UCSD-AML1 (cell line): Measurements from ENCODE around the gene IGSF9B.

Experiments used
- DNase-seq: peaks from one replicate; lab custom pipeline; 2025; ENCODE audit not compliant: unreplicated experiment; lab: John Stamatoyannopoulos, UW

Gene IGSF9B

GRCh38 chr11:133940034-133940433 is 16.7 kb downstream of the IGSF9B start:
- no peak for DNase-seq

GRCh38 chr11:133939558-133939957 is 17.2 kb downstream of the IGSF9B start:
- no peak for DNase-seq

GRCh38 chr11:133938166-133938565 is 18.6 kb downstream of the IGSF9B start:
- DNase-seq: no peak

GRCh38 chr11:133937468-133937867 is 19.3 kb downstream of the IGSF9B start:
- DNase-seq: no peak

GRCh38 chr11:133937015-133937414 is 19.8 kb downstream of the IGSF9B start:
- no peak for DNase-seq

- no peak for DNase-seq
These were observed 20.2 kb downstream of the IGSF9B start for GRCh38 chr11:133936592-133936991.

GRCh38 chr11:133936136-133936535 is 20.6 kb downstream of the IGSF9B start:
- peak; percentile 79 for DNase-seq

GRCh38 chr11:133935551-133935910 is 21.2 kb downstream of the IGSF9B start:
- DNase-seq: no peak

- DNase-seq: peak; percentile 49
These were observed 21.9 kb downstream of the IGSF9B start for GRCh38 chr11:133934599-133935550.

- DNase-seq: no peak
These were observed 22.7 kb downstream of the IGSF9B start for GRCh38 chr11:133934096-133934495.

GRCh38 chr11:133931449-133932060 is 25.2 kb downstream of the IGSF9B start:
- no peak for DNase-seq

GRCh38 chr11:133930767-133931448 is 25.9 kb downstream of the IGSF9B start:
- DNase-seq: no peak

- DNase-seq: no peak
These were observed 26.6 kb downstream of the IGSF9B start for GRCh38 chr11:133930053-133930766.

GRCh38 chr11:133929401-133930052 is 27.2 kb downstream of the IGSF9B start:
- no peak for DNase-seq

GRCh38 chr11:133928628-133929059 is 28.1 kb downstream of the IGSF9B start:
- DNase-seq: peak; percentile 46

- DNase-seq: peak; percentile 72
These were observed 28.8 kb downstream of the IGSF9B start for GRCh38 chr11:133927690-133928627.

- DNase-seq: no peak
These were observed 30.1 kb downstream of the IGSF9B start for GRCh38 chr11:133926466-133927246.

- DNase-seq: no peak
These were observed 31.0 kb downstream of the IGSF9B start for GRCh38 chr11:133925756-133926155.

GRCh38 chr11:133924661-133925060 is 32.1 kb downstream of the IGSF9B start:
- DNase-seq: no peak
